Left colon (tissue), 2 donors: Measurements from ENCODE around the gene NWD2. TPM values are rescaled to one million over a fixed set of nuclear protein-coding genes. Genes with fewer than 3 reads are reported as not detected.
"Not testable (repeated sequence)": the region's sequence is repeated elsewhere in the genome, so short reads cannot be mapped to it uniquely, and the experiment has no call there.

Experiments
- ATAC-seq: fragments of 200-7000 bp; cut with Tn5 transposase; one replicate; pipeline ENCODE4 v1.9.1; 2020; ENCODE audit warnings: mild to moderate bottlenecking, moderate library complexity
- DNase-seq, 2 donors: peaks; one replicate each; pipeline ENCODE4 v3.0.0-alpha.2; 2020
- intact Hi-C, 2 donors: fragments of 100-400 bp; cut with DNase I in 1 of 2; cut with micrococcal nuclease in 1 of 2; formaldehyde crosslinking; loops; one replicate each; pipeline versions ENCODE4 v1.11.2 to v1.14.0; 2022; cut with DNase I, micrococcal nuclease
- total RNA-seq, 2 donors: library from RNA; stranded (reverse); fragmentation: NEBNext Ultra II Directional; extraction: Animal tissue kit (Norgen Biotek cat#: 25700); gene quantifications; one replicate each; pipeline ENCODE4 v1.2.1, GENCODE V29; 2021
- donor health status: DM: no; HTN: no; CAD: no.
- donor health status: DM: yes; HTN: yes; CAD: no.

The NWD2 gene
- total RNA-seq, 2 donors from 2014 or later = 0.34 to 1.2 TPM

- DNase-seq = peak in 1 of 2 donors; percentile 15
- peak; percentile 85 for ATAC-seq
- intact Hi-C loops = loop anchor here in 1 of 2 donors (10.0 kb wide), 1 partner anchor 1029 kb away; no protein-coding TSS in a partner anchor
These were observed 139.2 kb downstream of the NWD2 start for GRCh38 chr4:37383579-37384229.

- ATAC-seq = no peak
- intact Hi-C loops = loop anchor here in 1 of 2 donors (10.0 kb wide), 1 partner anchor 1031 kb away; no protein-coding TSS in a partner anchor
- DNase-seq = no peak
These were observed 140.9 kb downstream of the NWD2 start for GRCh38 chr4:37385424-37385823.

GRCh38 chr4:37388681-37389365 lies 144.3 kb downstream of the NWD2 start:
- ATAC-seq = no peak
- intact Hi-C loops = loop anchor here in 1 of 2 donors (10.0 kb wide), 1 partner anchor 1034 kb away; no protein-coding TSS in a partner anchor
- no peak for DNase-seq

- intact Hi-C loops = loop anchor here in 1 of 2 donors (10.0 kb wide), 1 partner anchor 1035 kb away; no protein-coding TSS in a partner anchor
- no peak for DNase-seq
- ATAC-seq = no peak
These were observed 144.8 kb downstream of the NWD2 start for GRCh38 chr4:37389366-37389765.

GRCh38 chr4:37389967-37390580 lies 145.5 kb downstream of the NWD2 start:
- intact Hi-C loops = loop anchor here in 1 of 2 donors (10.0 kb wide), 1 partner anchor 1035 kb away; no protein-coding TSS in a partner anchor

GRCh38 chr4:37392521-37393255 lies 148.1 kb downstream of the NWD2 start:
- DNase-seq = peak; percentile 27 to 34
- peak; percentile 59 for ATAC-seq
- intact Hi-C loops = no loop called here

More at GRCh38 chr4:37389967-37390580, 145.5 kb downstream of the NWD2 start:
- ATAC-seq = peak; percentile 89
- peak in 1 of 2 donors; percentile 30 for DNase-seq

- no peak for ATAC-seq
- intact Hi-C loops = no loop called here
- no peak for DNase-seq
These were observed 148.8 kb downstream of the NWD2 start for GRCh38 chr4:37393321-37393720.

- DNase-seq (no peak), ATAC-seq (no peak)
These were observed 149.3 kb downstream of the NWD2 start for GRCh38 chr4:37393889-37394288.

GRCh38 chr4:37397505-37397904 lies 153.0 kb downstream of the NWD2 start:
- ATAC-seq = no peak
- intact Hi-C loops = no loop called here
- no peak for DNase-seq

More at GRCh38 chr4:37393889-37394288, 149.3 kb downstream of the NWD2 start:
- intact Hi-C loops = no loop called here

- ATAC-seq (no peak), DNase-seq (no peak)
- intact Hi-C loops = no loop called here
These were observed 155.8 kb downstream of the NWD2 start for GRCh38 chr4:37400241-37400881.

- intact Hi-C loops = not testable (repeated sequence)
- peak; percentile 84 to 87 for DNase-seq
- ATAC-seq = peak; percentile 93
These were observed 163.6 kb downstream of the NWD2 start for GRCh38 chr4:37407938-37408826.

GRCh38 chr4:37413612-37414011 lies 169.1 kb downstream of the NWD2 start:
- ATAC-seq, DNase-seq, intact Hi-C loops: not testable (repeated sequence)

- intact Hi-C loops = no loop called here
- DNase-seq = no peak
- no peak for ATAC-seq
These were observed 171.4 kb downstream of the NWD2 start for GRCh38 chr4:37415845-37416369.

- intact Hi-C loops = no loop called here
- DNase-seq = no peak
- peak; percentile 16 for ATAC-seq
These were observed 177.1 kb downstream of the NWD2 start for GRCh38 chr4:37421614-37422013.

- intact Hi-C loops = no loop called here
- ATAC-seq (peak; percentile 81), DNase-seq (peak; percentile 16 to 53)
These were observed 177.6 kb downstream of the NWD2 start for GRCh38 chr4:37422102-37422501.

GRCh38 chr4:37422638-37423037 lies 178.1 kb downstream of the NWD2 start:
- DNase-seq (no peak), ATAC-seq (no peak)
- intact Hi-C loops = no loop called here

GRCh38 chr4:37423310-37423709 lies 178.8 kb downstream of the NWD2 start:
- DNase-seq (no peak), ATAC-seq (no peak)
- intact Hi-C loops = no loop called here
